K562 (cell line): Measurements from ENCODE around the gene CHMP4B. TPM values are rescaled to one million over a fixed set of nuclear protein-coding genes. Genes with fewer than 3 reads are reported as not detected.

Experiments
- ATAC-seq: fragments of 200-7000 bp; cut with Tn5 transposase; 3 replicates; pipeline ENCODE4 v1.9.1; 2020; ENCODE audit warnings: moderate library complexity
- BruUV-seq: library from RNA; stranded (reverse); fragments of 400-500 nt; replicated peaks from 2 replicates; lab custom pipeline; 2021; lab: Mats Ljungman, UMichigan
- CTCF ChIA-PET: fragments of 300-600 bp; formaldehyde crosslinking; extraction: SDS; loops from one replicate; lab custom pipeline; 2021; ENCODE audit warnings: low intra/inter-chr PET ratio; lab: Yijun Ruan, JAX
- POLR2A ChIA-PET: fragments of 300-600, 350-650 bp; sonication (Branson Sonifier 250); formaldehyde crosslinking; extraction: SDS; loops from one replicate; lab custom pipeline; 2021; ENCODE audit warnings: antibody characterized with exemption, inconsistent platforms; lab: Yijun Ruan, JAX
- DNase-seq, 4 experiments: peaks; one replicate each; pipeline versions ENCODE4 v3.0.0 to v3.0.0-alpha.2; 2011 to 2018; ENCODE audit warnings: low spot score in 3 of 4, mixed read lengths in 3 of 4; ENCODE audit errors: extremely low read depth in 1 of 4
- FAIRE-seq: peaks from 2 replicates; lab custom pipeline; 2011; peaks lifted over from hg19 to GRCh38; lab: Jason Lieb, UNC
- H2AFZ ChIP-seq: 2 replicates; pipeline ENCODE4 v1.6.0; 2011; ENCODE audit warnings: low read depth, low read length, control low read depth, inconsistent platforms
- H3K27ac ChIP-seq: fragments of 200-600 bp; 3 replicates; pipeline ENCODE4 v1.8.0; 2011; ENCODE audit warnings: low read depth, mild to moderate bottlenecking, control low read depth, inconsistent platforms, low read length, moderate library complexity, mixed read lengths; ENCODE audit errors: extremely low read depth
- H3K27me3 ChIP-seq, 2 experiments: fragments of 300-600 bp in 1 of 2; 2 replicates in 1 of 2; 3 replicates in 1 of 2; pipeline versions ENCODE4 v1.6.0 to v1.8.0; 2011; ENCODE audit warnings: inconsistent platforms in 2 of 2, low read length in 2 of 2, mild to moderate bottlenecking in 1 of 2, mixed read lengths in 1 of 2, moderate library complexity in 1 of 2; ENCODE audit not compliant: control insufficient read depth in 2 of 2, insufficient read depth in 2 of 2
- H3K36me3 ChIP-seq: fragments of 300-600 bp; 3 replicates; pipeline ENCODE4 v1.8.0; 2011; ENCODE audit warnings: mild to moderate bottlenecking, low read length, inconsistent platforms; ENCODE audit not compliant: control insufficient read depth, insufficient read depth
- H3K4me1 ChIP-seq, 2 experiments: fragments of 200-600 bp in 1 of 2; replicated peaks in 1 of 2; 2 replicates in 1 of 2; 3 replicates in 1 of 2; pipeline versions ENCODE4 v1.5.1 to v1.8.0; 2011; ENCODE audit warnings: inconsistent platforms in 2 of 2, low read length in 2 of 2, mild to moderate bottlenecking in 1 of 2, mixed read lengths in 1 of 2, moderate library complexity in 1 of 2; ENCODE audit not compliant: control insufficient read depth in 2 of 2, insufficient read depth in 2 of 2
- H3K4me2 ChIP-seq: 2 replicates; pipeline ENCODE4 v1.6.1; 2011; ENCODE audit warnings: low read length, control low read depth, inconsistent platforms, mixed read lengths; ENCODE audit not compliant: insufficient read depth
- H3K4me3 ChIP-seq: fragments of 200-600 bp; sonication (generic), shearing (Covaris generic); 2 replicates; pipeline ENCODE4 v1.5.1; 2016; ENCODE audit warnings: control low read depth, inconsistent platforms
- H3K79me2 ChIP-seq: fragments of 200-600 bp; 3 replicates; pipeline ENCODE4 v1.8.0; 2011; ENCODE audit warnings: low read length, inconsistent platforms; ENCODE audit not compliant: control insufficient read depth, insufficient read depth
- H3K9ac ChIP-seq, 2 experiments: 2 replicates each; pipeline versions ENCODE4 v1.6.0 to v1.6.1; 2011; ENCODE audit warnings: low read depth in 2 of 2, low read length in 2 of 2, control low read depth in 1 of 2, inconsistent platforms in 1 of 2, mild to moderate bottlenecking in 1 of 2, mixed read lengths in 1 of 2; ENCODE audit not compliant: insufficient read depth in 1 of 2
- H3K9me1 ChIP-seq: one replicate; pipeline ENCODE4 v1.6.0; 2011; ENCODE audit warnings: inconsistent platforms, mild to moderate bottlenecking, low read length, moderate library complexity; ENCODE audit not compliant: control insufficient read depth, insufficient read depth
- H3K9me3 ChIP-seq: replicated peaks from 2 replicates; pipeline ENCODE4 v1.5.1; 2011; ENCODE audit warnings: low read depth, low read length, inconsistent platforms; ENCODE audit not compliant: control insufficient read depth, insufficient read depth
- H4K20me1 ChIP-seq: replicated peaks from 2 replicates; pipeline ENCODE4 v1.6.1; 2011; ENCODE audit warnings: low read length, inconsistent platforms, mixed read lengths; ENCODE audit not compliant: control insufficient read depth, insufficient read depth
- CGGBP1 ChIP-seq: fragments of 250-450 bp; sonication (Bioruptor Pico); IDR thresholded peaks from 2 replicates; pipeline ENCODE4 v1.9.0; 2021; ENCODE audit warnings: mild to moderate bottlenecking
- DPF2 ChIP-seq: fragments of 450-650 bp; IDR thresholded peaks from 2 replicates; pipeline ENCODE4 v1.6.1; 2016
- ETV1 ChIP-seq: fragments of 450-650 bp; conservative IDR thresholded peaks from 2 replicates; pipeline ENCODE4 v1.6.1; 2016; ENCODE audit warnings: missing genetic modification characterization, control low read depth, low read depth, missing compliant biosample characterization
- GABPB1 ChIP-seq: sonication (generic); formaldehyde crosslinking; IDR thresholded peaks from 2 replicates; pipeline ENCODE4 v1.8.0; 2022; ENCODE audit warnings: mild to moderate bottlenecking, missing genetic modification reagents
- HMBOX1 ChIP-seq: sonication (generic); IDR thresholded peaks from 2 replicates; pipeline ENCODE4 v1.6.1; 2016
- MITF ChIP-seq: IDR thresholded peaks from 2 replicates; pipeline ENCODE4 v1.6.1; 2014; ENCODE audit warnings: antibody characterized with exemption
- NFIC ChIP-seq: fragments of 450-650 bp; IDR thresholded peaks from 2 replicates; pipeline ENCODE4 v1.6.1; 2017; ENCODE audit warnings: mild to moderate bottlenecking, inconsistent platforms
- NR2C1 ChIP-seq, 2 experiments: fragments of 450-650 bp; IDR thresholded peaks; 2 replicates each; pipeline ENCODE4 v1.6.1; 2017; ENCODE audit warnings: mild to moderate bottlenecking in 2 of 2, antibody characterized with exemption in 1 of 2, inconsistent platforms in 1 of 2, missing compliant biosample characterization in 1 of 2, missing genetic modification characterization in 1 of 2
- NUFIP1 ChIP-seq: fragments of 450-650 bp; IDR thresholded peaks from 2 replicates; pipeline ENCODE4 v1.6.1; 2018; ENCODE audit not compliant: partially characterized antibody
- SMAD4 ChIP-seq: fragments of 250-450 bp; sonication (Bioruptor Pico); conservative IDR thresholded peaks from 2 replicates; pipeline ENCODE4 v1.8.0; 2021; ENCODE audit warnings: inconsistent platforms, mild to moderate bottlenecking, moderate library complexity
- SMARCA4 ChIP-seq: fragments of 450-650 bp; IDR thresholded peaks from 2 replicates; pipeline ENCODE4 v1.6.1; 2016
- TAF7 ChIP-seq: fragments of 450-650 bp; IDR thresholded peaks from 2 replicates; pipeline ENCODE4 v1.6.1; 2016; ENCODE audit warnings: missing genetic modification characterization, missing compliant biosample characterization
- XRCC3 ChIP-seq: fragments of 450-650 bp; IDR thresholded peaks from 2 replicates; pipeline ENCODE4 v1.6.1; 2017; ENCODE audit warnings: mild to moderate bottlenecking, moderate library complexity
- ZNF655 ChIP-seq: fragments of 250-450 bp; sonication (Bioruptor Pico); IDR thresholded peaks from 2 replicates; pipeline ENCODE4 v1.5.0; 2021
- WGBS: fragments of 100-300 bp; shearing (Covaris generic); methylation state at CpG from one replicate; pipeline ENCODE4 v1.1.6; 2016; ENCODE audit warnings: low coverage, mixed read lengths; ENCODE audit not compliant: insufficient coverage; ENCODE audit errors: missing lambda C conversion rate; 5-methylcytosine and 5-hydroxymethylcytosine counted together
- in situ Hi-C: fragments of 300-500 bp; cut with MboI; formaldehyde crosslinking; loops from 4 replicates; pipeline ENCODE4 v1.15.0; 2018; ENCODE audit warnings: inconsistent platforms, mixed read lengths
- intact Hi-C: fragments of 100-400 bp; cut with micrococcal nuclease; formaldehyde crosslinking; loops from 2 replicates; pipeline ENCODE4 v1.14.2; 2022
- polyA plus RNA-seq, 8 experiments: library from polyadenylated mRNA; depleted of rRNA in 4 of 8; stranded (reverse) in 5 of 8; unstranded in 3 of 8; fragments of >200 nt; fragmentation: Nextera tagmentation in 2 of 8; fragmentation: Illumina TruSeq in 1 of 8; extraction: Ambion mirVana in 2 of 8; extraction: Trizol in 1 of 8; gene quantifications; 2 replicates each; pipeline versions ENCODE4 v1.2.1 to v1.2.3, GENCODE V29; 2011 to 2014; ENCODE audit warnings: inconsistent platforms in 1 of 8, missing spikeins in 1 of 8
- total RNA-seq, 7 experiments: library from RNA; depleted of rRNA in 6 of 7; stranded (reverse); fragments of >200 nt in 6 of 7; fragmentation: Illumina TruSeq in 2 of 7; extraction: Trizol in 2 of 7; gene quantifications; 2 replicates each; pipeline versions ENCODE4 v1.2.1 to v1.2.3, GENCODE V29; 2011 to 2021; ENCODE audit warnings: low replicate concordance in 1 of 7

The CHMP4B gene
- total and polyA plus RNA-seq, 9 of the 15 experiments (the other 6 are each of a cell fraction or from before 2014, with no cell fraction given), result 1.8 to 64.7 (median 31.8) TPM

GRCh38 chr20:33843854-33844253 is 32.7 kb downstream of the CHMP4B start (continued):
- TF ChIP-seq HMBOX1 (peak; percentile 53), SMAD4 (CRISPR knock-in tag) (0 out of 2 replicates have a peak, but pooled peaks have one; percentile 32), ZNF655 (CRISPR knock-in tag) (no peak), ETV1 (tag) (0 out of 2 replicates have a peak, but pooled peaks have one; percentile 17), SMARCA4 (peak; percentile 47; the same call in 1 of the 2 replicates), DPF2 (peak; percentile 66)

GRCh38 chr20:33846291-33846935 is 35.3 kb downstream of the CHMP4B start:
- H3K4me2 ChIP-seq, result no peak overlapping the region
- intact Hi-C loops (no loop called here), in situ Hi-C loops (no loop called here)
- H4K20me1 ChIP-seq, result peaks cover 34% of the 10 kb centered on the region
- H3K27me3 ChIP-seq, result no peaks in the 10 kb centered on the region
- TF ChIP-seq NFIC, result peak; percentile 65
- TF ChIP-seq NUFIP1, result no peak
- TF ChIP-seq NR2C1 (IDR thresholded peaks at IDR 0.05), result no peak
- TF ChIP-seq NR2C1 (tag; IDR thresholded peaks at IDR 0.05), result 0 out of 2 replicates have a peak, but pooled peaks have one; percentile 15
- TF ChIP-seq MITF, result 0 out of 2 replicates have a peak, but pooled peaks have one; percentile 21
- no peak for TF ChIP-seq XRCC3
- no peak for TF ChIP-seq CGGBP1 (CRISPR knock-in tag)
- no peak for TF ChIP-seq TAF7 (tag)
- no peak for TF ChIP-seq GABPB1 (CRISPR knock-in tag)
- H3K36me3 ChIP-seq, result peaks cover 17% of the 10 kb centered on the region; the same call in 1 of the 3 replicates
- DNase-seq, result peak; percentile 33 to 57 (median 38)
- no TSS peak for BruUV-seq
- WGBS, result 61% methylated on average over 6 of the region's 6 CpGs
- POLR2A ChIA-PET, result no interaction called here
- peak; percentile 58 for ATAC-seq
- peaks cover 52% of the 10 kb centered on the region for H3K79me2 ChIP-seq
- no peak overlapping the region for H3K4me3 ChIP-seq
- H3K9ac ChIP-seq, result peak overlapping the region in 1 of 2 experiments; percentile 8; a peak in 1 of 4 replicates
- no peak overlapping the region for H2AFZ ChIP-seq
- H3K9me1 ChIP-seq, result peaks cover 4% of the 10 kb centered on the region
- H3K27ac ChIP-seq, result no peak overlapping the region
- CTCF ChIA-PET, result no interaction called here
- no peaks in the 10 kb centered on the region for H3K9me3 ChIP-seq
- H3K4me1 ChIP-seq, result peaks cover 9 to 17% of the 10 kb centered on the region in 2 experiments; a peak in 4 of 5 replicates
- FAIRE-seq, result peak; percentile 52
